ENCODE measurements around the gene RGS21.
A peak's percentile ranks its signal among the peaks of the same experiment; 100 is the strongest.
"Not testable (repeated sequence)": the region's sequence is repeated elsewhere in the genome, so short reads cannot be mapped to it uniquely, and the experiment has no call there.

RGS21 gene

GRCh38 chr1:192316942-192317450, at the start of gene RGS21:
RGS21 (plus strand) TSS chr1:192316992; CDS start chr1:192343037, 26,045 bp downstream.
- no peak for DNase-seq

- DNase-seq = no peak
Measured at GRCh38 chr1:192268468-192269052, 48.2 kb upstream of the RGS21 start.

GRCh38 chr1:192270398-192270797, 46.4 kb upstream of the RGS21 start:
- no peak for DNase-seq

GRCh38 chr1:192272732-192273131, 44.1 kb upstream of the RGS21 start:
- no peak for DNase-seq

GRCh38 chr1:192274588-192274987, 42.2 kb upstream of the RGS21 start:
- no peak for DNase-seq

- no peak for DNase-seq
Measured at GRCh38 chr1:192277635-192278034, 39.2 kb upstream of the RGS21 start.

- DNase-seq = no peak
Measured at GRCh38 chr1:192284927-192285326, 31.9 kb upstream of the RGS21 start.

GRCh38 chr1:192303029-192303428, 13.8 kb upstream of the RGS21 start:
- DNase-seq = no peak

GRCh38 chr1:192308314-192308713, 8.5 kb upstream of the RGS21 start:
- DNase-seq = not testable (repeated sequence)

- no peak for DNase-seq
Measured at GRCh38 chr1:192311281-192311680, 5.5 kb upstream of the RGS21 start.

- DNase-seq = no peak
Measured at GRCh38 chr1:192327997-192328396, 11.2 kb downstream of the RGS21 start.

GRCh38 chr1:192342842-192343241, 26.1 kb downstream of the RGS21 start:
- no peak for DNase-seq

GRCh38 chr1:192343344-192343743, 26.6 kb downstream of the RGS21 start:
- DNase-seq = no peak

- DNase-seq = no peak
Measured at GRCh38 chr1:192349314-192349713, 32.5 kb downstream of the RGS21 start.

GRCh38 chr1:192350356-192350755, 33.6 kb downstream of the RGS21 start:
- DNase-seq = no peak

GRCh38 chr1:192351550-192351949, 34.8 kb downstream of the RGS21 start:
- no peak for DNase-seq

GRCh38 chr1:192357924-192358323, 41.1 kb downstream of the RGS21 start:
- DNase-seq = no peak

GRCh38 chr1:192358402-192358801, 41.6 kb downstream of the RGS21 start:
- DNase-seq = no peak

GRCh38 chr1:192358822-192359221, 42.0 kb downstream of the RGS21 start:
- no peak for DNase-seq

- DNase-seq = no peak
Measured at GRCh38 chr1:192363177-192363576, 46.4 kb downstream of the RGS21 start.

GRCh38 chr1:192367436-192367835, 50.6 kb downstream of the RGS21 start:
- DNase-seq = no peak

GRCh38 chr1:192375306-192375705, 58.5 kb downstream of the RGS21 start:
- DNase-seq = no peak

- DNase-seq = peak; percentile 9
Measured at GRCh38 chr1:192376374-192376773, 59.6 kb downstream of the RGS21 start.

GRCh38 chr1:192378276-192378675, 61.5 kb downstream of the RGS21 start:
- no peak for DNase-seq

GRCh38 chr1:192378878-192379277, 62.1 kb downstream of the RGS21 start:
- no peak for DNase-seq
